SU-DHL-6 (cell line): ENCODE data around the gene TMEM242.

Experiments
- CTCF ChIP-seq: fragments of 200-600 bp; sonication (generic); IDR thresholded peaks from one replicate; pipeline ENCODE4 v1.5.1; 2017; ENCODE audit warnings: antibody characterized with exemption, mild to moderate bottlenecking, low read length, moderate library complexity; ENCODE audit not compliant: insufficient read depth, poor library complexity, severe bottlenecking
- EZH2phosphoT487 ChIP-seq: fragments of 200-600 bp; sonication (generic), shearing (Covaris generic); conservative IDR thresholded peaks from 2 replicates; pipeline ENCODE4 v1.6.1; 2018; ENCODE audit warnings: mild to moderate bottlenecking, antibody characterized with exemption, low read length, moderate library complexity, mixed read lengths

DNA sequence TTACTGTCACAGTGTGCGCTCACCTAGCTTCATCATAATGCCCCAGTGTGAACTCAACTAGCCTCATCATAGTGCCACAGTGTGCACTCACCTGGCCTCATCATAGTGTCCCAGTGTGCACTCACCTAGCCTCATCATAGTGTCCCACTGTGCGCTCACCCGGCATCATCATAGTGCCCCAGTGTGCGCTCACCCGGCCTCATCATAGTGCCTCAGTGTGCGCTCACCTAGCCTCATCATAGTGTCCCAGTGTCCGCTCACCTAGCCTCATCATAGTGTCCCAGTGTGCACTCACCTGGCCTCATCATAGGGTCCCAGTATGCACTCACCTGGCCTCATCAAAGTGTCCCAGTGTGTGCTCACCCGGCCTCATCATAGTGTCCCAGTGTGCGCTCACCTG, 10.6 kb downstream of the TMEM242 start:
- TF ChIP-seq CTCF (no peak), EZH2phosphoT487 (no peak)
